ENCODE measurements around the gene GIPC2. TPM values are rescaled to one million over a fixed set of nuclear protein-coding genes. Genes with fewer than 3 reads are reported as not detected.

GIPC2 gene
- total and polyA plus RNA-seq, 9 of the 15 experiments (the other 6 are each of a cell fraction or from before 2014, with no cell fraction given) = 0.01 to 0.05 (median 0.04) TPM; not detected in 3

DNA sequence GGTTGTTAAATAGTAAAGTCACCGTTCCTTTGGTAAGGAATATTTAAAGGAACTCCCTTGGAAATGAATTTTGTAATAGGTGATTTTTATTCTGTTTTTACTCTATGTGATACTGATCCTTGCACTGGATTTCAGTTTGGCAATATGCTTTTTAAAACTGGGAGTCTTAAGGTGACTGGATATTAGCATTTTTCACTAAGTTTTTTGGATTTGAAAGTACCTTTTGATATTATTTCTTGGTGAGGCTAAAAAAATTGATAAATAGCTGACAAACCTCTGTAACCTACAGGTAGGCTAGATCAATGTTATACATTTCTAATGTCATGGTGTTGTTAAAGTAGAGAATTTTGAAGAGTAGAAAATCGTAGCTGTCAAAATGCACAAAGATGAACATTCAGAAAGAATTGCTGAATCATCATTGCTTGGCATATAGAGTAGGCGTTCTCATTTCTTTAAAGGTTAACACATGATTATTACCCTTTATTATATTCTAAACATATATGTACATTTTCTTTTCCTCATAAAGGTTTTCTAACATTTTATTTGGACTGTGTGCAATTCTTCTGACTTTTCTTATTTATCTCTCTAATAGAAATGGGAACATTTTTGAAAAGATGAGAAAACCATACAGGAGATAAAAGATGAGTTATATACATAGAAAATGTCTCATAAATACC is 42.6 kb upstream of the GIPC2 start (continued):
- TF ChIP-seq, protein P1, sequence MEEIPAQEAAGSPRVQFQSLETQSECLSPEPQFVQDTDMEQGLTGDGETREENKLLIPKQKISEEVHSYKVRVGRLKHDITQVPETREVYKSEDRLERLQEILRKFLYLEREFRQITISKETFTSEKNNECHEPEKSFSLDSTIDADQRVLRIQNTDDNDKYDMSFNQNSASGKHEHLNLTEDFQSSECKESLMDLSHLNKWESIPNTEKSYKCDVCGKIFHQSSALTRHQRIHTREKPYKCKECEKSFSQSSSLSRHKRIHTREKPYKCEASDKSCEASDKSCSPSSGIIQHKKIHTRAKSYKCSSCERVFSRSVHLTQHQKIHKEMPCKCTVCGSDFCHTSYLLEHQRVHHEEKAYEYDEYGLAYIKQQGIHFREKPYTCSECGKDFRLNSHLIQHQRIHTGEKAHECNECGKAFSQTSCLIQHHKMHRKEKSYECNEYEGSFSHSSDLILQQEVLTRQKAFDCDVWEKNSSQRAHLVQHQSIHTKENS (CRISPR knock-in tag; IDR thresholded peaks at IDR 0.05) = no peak
- TF ChIP-seq HNRNPUL1 (IDR thresholded peaks at IDR 0.05; ENCODE audit: low read length) (no peak), ZNF354B (CRISPR knock-in tag; IDR thresholded peaks at IDR 0.05) (no peak), USF1 (CRISPR knock-in tag; IDR thresholded peaks at IDR 0.05) (no peak), ZBTB8A (IDR thresholded peaks at IDR 0.05; ENCODE audit: partially characterized antibody) (peak; percentile 7), PURB (CRISPR knock-in tag; IDR thresholded peaks at IDR 0.05; ENCODE audit: low read depth) (no peak), E2F1 (CRISPR knock-in tag; IDR thresholded peaks at IDR 0.05) (no peak), NFRKB (IDR thresholded peaks at IDR 0.05; ENCODE audit: low read depth) (peak; percentile 59; the same call in 1 of the 2 replicates), MTA3 (IDR thresholded peaks at IDR 0.05; ENCODE audit: borderline replicate concordance) (no peak), IRF9 (tag; IDR thresholded peaks at IDR 0.05) (no peak)
- TF ChIP-seq, protein P2, sequence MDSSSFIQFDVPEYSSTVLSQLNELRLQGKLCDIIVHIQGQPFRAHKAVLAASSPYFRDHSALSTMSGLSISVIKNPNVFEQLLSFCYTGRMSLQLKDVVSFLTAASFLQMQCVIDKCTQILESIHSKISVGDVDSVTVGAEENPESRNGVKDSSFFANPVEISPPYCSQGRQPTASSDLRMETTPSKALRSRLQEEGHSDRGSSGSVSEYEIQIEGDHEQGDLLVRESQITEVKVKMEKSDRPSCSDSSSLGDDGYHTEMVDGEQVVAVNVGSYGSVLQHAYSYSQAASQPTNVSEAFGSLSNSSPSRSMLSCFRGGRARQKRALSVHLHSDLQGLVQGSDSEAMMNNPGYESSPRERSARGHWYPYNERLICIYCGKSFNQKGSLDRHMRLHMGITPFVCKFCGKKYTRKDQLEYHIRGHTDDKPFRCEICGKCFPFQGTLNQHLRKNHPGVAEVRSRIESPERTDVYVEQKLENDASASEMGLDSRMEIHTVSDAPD (CRISPR knock-in tag; IDR thresholded peaks at IDR 0.05) = no peak

Measured in K562 (cell line).